NK-92 treated with Interleukin-12 subunit alpha and Interleukin-12 subunit beta, amount 100 ng/mL, for 24 hours (cell line): ENCODE measurements around the gene MEP1B.

ENCODE experiments used
- DNase-seq: peaks from one replicate; lab custom pipeline; 2025; lab: John Stamatoyannopoulos, UW

MEP1B gene

DNA sequence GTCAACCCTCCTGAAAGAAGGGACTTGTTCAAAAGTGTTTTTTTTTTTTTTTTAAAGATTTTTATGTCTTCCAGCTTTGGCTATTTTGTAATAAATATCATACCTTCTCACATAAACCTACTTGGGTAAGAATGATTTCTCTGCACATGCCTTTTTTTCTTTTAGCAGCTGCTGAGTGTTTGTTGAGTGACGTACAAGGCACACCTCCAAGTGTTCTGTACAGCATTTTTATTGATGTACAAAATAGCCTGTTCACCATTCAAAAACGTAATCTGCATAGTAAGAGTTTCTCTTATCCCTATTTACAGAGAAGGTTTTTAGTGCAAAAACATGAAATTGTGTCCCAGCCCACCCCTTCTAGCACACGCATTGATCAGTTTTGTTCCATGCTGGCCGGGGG, 77.6 kb downstream of the MEP1B start:
- no peak for DNase-seq
